Measurements from ENCODE around the gene TET1. TPM values are rescaled to one million over a fixed set of nuclear protein-coding genes. Genes with fewer than 3 reads are reported as not detected.
A peak's percentile ranks its signal among the peaks of the same experiment; 100 is the strongest.

TET1 gene
- total and polyA plus RNA-seq, 2 of the 13 experiments (the other 11 are each of a cell fraction or from before 2014, with no cell fraction given): 6.9 to 7.3 TPM

- no peak for TF ChIP-seq ZNF318 (CRISPR knock-in tag; IDR thresholded peaks at IDR 0.05)
- TF ChIP-seq PBX3 (CRISPR knock-in tag; IDR thresholded peaks at IDR 0.05; ENCODE audit: borderline replicate concordance): no peak
- peak; percentile 2; the same call in 1 of the 2 replicates for TF ChIP-seq TBX3 (IDR thresholded peaks at IDR 0.05; ENCODE audit: borderline replicate concordance)
- TF ChIP-seq LCORL (IDR thresholded peaks at IDR 0.05): no peak
- TF ChIP-seq LCORL (CRISPR knock-in tag; IDR thresholded peaks at IDR 0.05): peak; percentile 76; the same call in 1 of the 2 replicates
- peak; percentile 58; the same call in 1 of the 2 replicates for TF ChIP-seq YEATS4 (CRISPR knock-in tag; IDR thresholded peaks at IDR 0.05; ENCODE audit: borderline replicate concordance)
- peak; percentile 94 for TF ChIP-seq TAF1 (CRISPR knock-in tag; IDR thresholded peaks at IDR 0.05)
- TF ChIP-seq ZNF101 (CRISPR knock-in tag; IDR thresholded peaks at IDR 0.05; ENCODE audit: borderline replicate concordance, low read depth): no peak
- TF ChIP-seq ZBTB2 (CRISPR knock-in tag; IDR thresholded peaks at IDR 0.05; ENCODE audit: low read depth): 0 out of 2 replicates have a peak, but pooled peaks have one; percentile 6
- TF ChIP-seq ZBTB34 (CRISPR knock-in tag; IDR thresholded peaks at IDR 0.05): peak; percentile 55; the same call in 1 of the 2 replicates
- no peak for TF ChIP-seq ZNF17 (CRISPR knock-in tag; IDR thresholded peaks at IDR 0.05)
- no peak for TF ChIP-seq SP2 (CRISPR knock-in tag; IDR thresholded peaks at IDR 0.05)
- TF ChIP-seq ZNF773 (CRISPR knock-in tag; IDR thresholded peaks at IDR 0.05; ENCODE audit: borderline replicate concordance): no peak; the same call in 1 of the 2 replicates
- no peak for TF ChIP-seq CREB1 (IDR thresholded peaks at IDR 0.05)
- TF ChIP-seq CREB1 (CRISPR knock-in tag; IDR thresholded peaks at IDR 0.05): no peak
- TF ChIP-seq ZNF350 (CRISPR knock-in tag; IDR thresholded peaks at IDR 0.05; ENCODE audit: borderline replicate concordance, low read depth): peak; percentile 74; the same call in 1 of the 2 replicates
- TF ChIP-seq ARNT2 (CRISPR knock-in tag; IDR thresholded peaks at IDR 0.05; ENCODE audit: low read depth): peak; percentile 76
Observed at GRCh38 chr10:68560186-68560942, at the start of gene TET1 (continued).

Data from HepG2 (cell line).